ENCODE measurements around the gene GADD45G. TPM values are rescaled to one million over a fixed set of nuclear protein-coding genes. Genes with fewer than 3 reads are reported as not detected.

GADD45G gene
- total RNA-seq, 1 experiment from 2014 or later = 10.6 TPM

DNA sequence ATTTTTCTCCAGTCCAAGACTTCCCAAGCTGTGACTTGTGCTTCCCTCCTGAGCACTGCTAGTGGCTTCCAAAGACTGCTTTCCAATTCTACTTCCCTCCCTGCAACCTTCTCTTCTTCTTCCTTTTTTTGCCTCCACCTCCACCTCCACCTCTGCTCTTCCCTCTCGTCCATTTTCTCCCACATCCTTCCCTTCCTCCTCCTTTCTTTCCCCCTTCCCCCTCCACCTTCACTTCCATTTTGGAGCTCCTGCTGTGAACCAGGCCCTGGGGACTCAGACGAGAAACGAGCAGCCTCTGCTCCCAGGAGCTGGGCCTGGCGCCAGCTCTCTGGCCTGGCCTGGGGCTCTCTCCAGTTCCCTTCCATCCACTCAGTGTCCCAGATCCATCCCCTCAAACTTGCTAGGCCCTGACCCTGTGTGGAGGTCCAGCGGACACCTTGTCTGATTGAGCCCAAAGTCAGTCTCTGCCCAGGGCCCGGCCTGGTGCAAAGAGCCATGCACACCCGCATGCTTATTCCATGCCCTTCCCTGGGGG, 5.6 kb downstream of the GADD45G start:
- POLR2A ChIA-PET = no interaction called here
- no peak for ATAC-seq

DNA sequence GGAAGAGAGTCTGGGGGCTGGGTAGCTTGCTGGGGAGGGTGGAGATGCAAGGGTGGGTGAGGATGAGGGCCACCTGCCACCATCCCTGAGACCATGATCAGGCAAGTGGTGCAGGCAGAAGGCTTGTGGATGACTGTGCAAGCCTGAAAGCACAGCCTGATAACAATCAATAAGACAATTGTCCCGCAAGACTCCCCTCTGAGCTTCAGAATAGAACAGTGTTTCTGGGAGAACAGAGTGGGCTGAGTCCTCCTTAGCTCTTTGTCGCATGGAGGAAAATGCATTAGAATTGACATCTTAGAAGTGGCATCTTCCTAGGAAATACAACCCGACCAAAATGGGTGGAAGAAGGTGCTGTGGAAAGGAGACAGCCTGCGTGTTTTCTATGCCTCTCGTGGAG, 6.6 kb downstream of the GADD45G start:
- no peak overlapping the region for H3K4me3 Mint-ChIP-seq
- H3K36me3 Mint-ChIP-seq = peaks cover 15% of the 10 kb centered on the region
- peaks cover 30% of the 10 kb centered on the region for H3K4me1 Mint-ChIP-seq
- peaks cover 29% of the 10 kb centered on the region for H3K27me3 Mint-ChIP-seq (ENCODE audit: low read depth)
- ChIA-PET POLR2A (no interaction called here), CTCF (interaction anchor here (1.5 to 2.6 kb wide), 2 partner anchors 9 to 18 kb away, joined by 5 to 11 read pairs; no protein-coding TSS in a partner anchor)
- peaks cover 9% of the 10 kb centered on the region for H3K9me3 Mint-ChIP-seq
- ATAC-seq (no peak), DNase-seq (ENCODE audit: low spot score) (no peak)
- H3K27ac Mint-ChIP-seq = no peak overlapping the region
- TF ChIP-seq GRHL2 (CRISPR knock-in tag; IDR thresholded peaks at IDR 0.05; ENCODE audit: insufficient replicate concordance, severe bottlenecking) (no peak), ZNF396 (CRISPR knock-in tag; IDR thresholded peaks at IDR 0.05; ENCODE audit: borderline replicate concordance) (no peak), CREM (CRISPR knock-in tag; IDR thresholded peaks at IDR 0.05) (no peak), TEAD1 (CRISPR knock-in tag; IDR thresholded peaks at IDR 0.05) (no peak), CBFB (CRISPR knock-in tag; IDR thresholded peaks at IDR 0.05; ENCODE audit: low read depth) (no peak), ZNF671 (CRISPR knock-in tag; IDR thresholded peaks at IDR 0.05) (no peak), ZNF138 (CRISPR knock-in tag; conservative IDR thresholded peaks at IDR 0.05) (no peak)
- TF ChIP-seq, protein P1, sequence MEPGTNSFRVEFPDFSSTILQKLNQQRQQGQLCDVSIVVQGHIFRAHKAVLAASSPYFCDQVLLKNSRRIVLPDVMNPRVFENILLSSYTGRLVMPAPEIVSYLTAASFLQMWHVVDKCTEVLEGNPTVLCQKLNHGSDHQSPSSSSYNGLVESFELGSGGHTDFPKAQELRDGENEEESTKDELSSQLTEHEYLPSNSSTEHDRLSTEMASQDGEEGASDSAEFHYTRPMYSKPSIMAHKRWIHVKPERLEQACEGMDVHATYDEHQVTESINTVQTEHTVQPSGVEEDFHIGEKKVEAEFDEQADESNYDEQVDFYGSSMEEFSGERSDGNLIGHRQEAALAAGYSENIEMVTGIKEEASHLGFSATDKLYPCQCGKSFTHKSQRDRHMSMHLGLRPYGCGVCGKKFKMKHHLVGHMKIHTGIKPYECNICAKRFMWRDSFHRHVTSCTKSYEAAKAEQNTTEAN (CRISPR knock-in tag; IDR thresholded peaks at IDR 0.05) = no peak
- TF ChIP-seq, protein P2, sequence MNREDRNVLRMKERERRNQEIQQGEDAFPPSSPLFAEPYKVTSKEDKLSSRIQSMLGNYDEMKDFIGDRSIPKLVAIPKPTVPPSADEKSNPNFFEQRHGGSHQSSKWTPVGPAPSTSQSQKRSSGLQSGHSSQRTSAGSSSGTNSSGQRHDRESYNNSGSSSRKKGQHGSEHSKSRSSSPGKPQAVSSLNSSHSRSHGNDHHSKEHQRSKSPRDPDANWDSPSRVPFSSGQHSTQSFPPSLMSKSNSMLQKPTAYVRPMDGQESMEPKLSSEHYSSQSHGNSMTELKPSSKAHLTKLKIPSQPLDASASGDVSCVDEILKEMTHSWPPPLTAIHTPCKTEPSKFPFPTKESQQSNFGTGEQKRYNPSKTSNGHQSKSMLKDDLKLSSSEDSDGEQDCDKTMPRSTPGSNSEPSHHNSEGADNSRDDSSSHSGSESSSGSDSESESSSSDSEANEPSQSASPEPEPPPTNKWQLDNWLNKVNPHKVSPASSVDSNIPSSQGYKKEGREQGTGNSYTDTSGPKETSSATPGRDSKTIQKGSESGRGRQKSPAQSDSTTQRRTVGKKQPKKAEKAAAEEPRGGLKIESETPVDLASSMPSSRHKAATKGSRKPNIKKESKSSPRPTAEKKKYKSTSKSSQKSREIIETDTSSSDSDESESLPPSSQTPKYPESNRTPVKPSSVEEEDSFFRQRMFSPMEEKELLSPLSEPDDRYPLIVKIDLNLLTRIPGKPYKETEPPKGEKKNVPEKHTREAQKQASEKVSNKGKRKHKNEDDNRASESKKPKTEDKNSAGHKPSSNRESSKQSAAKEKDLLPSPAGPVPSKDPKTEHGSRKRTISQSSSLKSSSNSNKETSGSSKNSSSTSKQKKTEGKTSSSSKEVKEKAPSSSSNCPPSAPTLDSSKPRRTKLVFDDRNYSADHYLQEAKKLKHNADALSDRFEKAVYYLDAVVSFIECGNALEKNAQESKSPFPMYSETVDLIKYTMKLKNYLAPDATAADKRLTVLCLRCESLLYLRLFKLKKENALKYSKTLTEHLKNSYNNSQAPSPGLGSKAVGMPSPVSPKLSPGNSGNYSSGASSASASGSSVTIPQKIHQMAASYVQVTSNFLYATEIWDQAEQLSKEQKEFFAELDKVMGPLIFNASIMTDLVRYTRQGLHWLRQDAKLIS (CRISPR knock-in tag; IDR thresholded peaks at IDR 0.05; ENCODE audit: borderline replicate concordance) = no peak
- TF ChIP-seq, protein P3, sequence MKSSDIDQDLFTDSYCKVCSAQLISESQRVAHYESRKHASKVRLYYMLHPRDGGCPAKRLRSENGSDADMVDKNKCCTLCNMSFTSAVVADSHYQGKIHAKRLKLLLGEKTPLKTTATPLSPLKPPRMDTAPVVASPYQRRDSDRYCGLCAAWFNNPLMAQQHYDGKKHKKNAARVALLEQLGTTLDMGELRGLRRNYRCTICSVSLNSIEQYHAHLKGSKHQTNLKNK (CRISPR knock-in tag; IDR thresholded peaks at IDR 0.05) = no peak
- TF ChIP-seq, protein P4, sequence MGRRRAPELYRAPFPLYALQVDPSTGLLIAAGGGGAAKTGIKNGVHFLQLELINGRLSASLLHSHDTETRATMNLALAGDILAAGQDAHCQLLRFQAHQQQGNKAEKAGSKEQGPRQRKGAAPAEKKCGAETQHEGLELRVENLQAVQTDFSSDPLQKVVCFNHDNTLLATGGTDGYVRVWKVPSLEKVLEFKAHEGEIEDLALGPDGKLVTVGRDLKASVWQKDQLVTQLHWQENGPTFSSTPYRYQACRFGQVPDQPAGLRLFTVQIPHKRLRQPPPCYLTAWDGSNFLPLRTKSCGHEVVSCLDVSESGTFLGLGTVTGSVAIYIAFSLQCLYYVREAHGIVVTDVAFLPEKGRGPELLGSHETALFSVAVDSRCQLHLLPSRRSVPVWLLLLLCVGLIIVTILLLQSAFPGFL (CRISPR knock-in tag; IDR thresholded peaks at IDR 0.05; ENCODE audit: borderline replicate concordance) = no peak
- TF ChIP-seq, protein P5, sequence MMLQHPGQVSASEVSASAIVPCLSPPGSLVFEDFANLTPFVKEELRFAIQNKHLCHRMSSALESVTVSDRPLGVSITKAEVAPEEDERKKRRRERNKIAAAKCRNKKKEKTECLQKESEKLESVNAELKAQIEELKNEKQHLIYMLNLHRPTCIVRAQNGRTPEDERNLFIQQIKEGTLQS (CRISPR knock-in tag; conservative IDR thresholded peaks at IDR 0.05) = no peak
- TF ChIP-seq, protein P6, sequence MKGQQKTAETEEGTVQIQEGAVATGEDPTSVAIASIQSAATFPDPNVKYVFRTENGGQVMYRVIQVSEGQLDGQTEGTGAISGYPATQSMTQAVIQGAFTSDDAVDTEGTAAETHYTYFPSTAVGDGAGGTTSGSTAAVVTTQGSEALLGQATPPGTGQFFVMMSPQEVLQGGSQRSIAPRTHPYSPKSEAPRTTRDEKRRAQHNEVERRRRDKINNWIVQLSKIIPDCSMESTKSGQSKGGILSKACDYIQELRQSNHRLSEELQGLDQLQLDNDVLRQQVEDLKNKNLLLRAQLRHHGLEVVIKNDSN (CRISPR knock-in tag; IDR thresholded peaks at IDR 0.05) = no peak

More for the DNA sequence above, 5.6 kb downstream of the GADD45G start:
- no peak for DNase-seq (ENCODE audit: low spot score)
- peaks cover 9% of the 10 kb centered on the region for H3K9me3 Mint-ChIP-seq
- TF ChIP-seq, protein P7, sequence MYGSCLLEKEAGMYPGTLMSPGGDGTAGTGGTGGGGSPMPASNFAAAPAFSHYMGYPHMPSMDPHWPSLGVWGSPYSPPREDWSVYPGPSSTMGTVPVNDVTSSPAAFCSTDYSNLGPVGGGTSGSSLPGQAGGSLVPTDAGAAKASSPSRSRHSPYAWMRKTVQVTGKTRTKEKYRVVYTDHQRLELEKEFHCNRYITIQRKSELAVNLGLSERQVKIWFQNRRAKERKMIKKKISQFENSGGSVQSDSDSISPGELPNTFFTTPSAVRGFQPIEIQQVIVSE (CRISPR knock-in tag; IDR thresholded peaks at IDR 0.05; ENCODE audit: borderline replicate concordance) = no peak
- TF ChIP-seq, protein P8, sequence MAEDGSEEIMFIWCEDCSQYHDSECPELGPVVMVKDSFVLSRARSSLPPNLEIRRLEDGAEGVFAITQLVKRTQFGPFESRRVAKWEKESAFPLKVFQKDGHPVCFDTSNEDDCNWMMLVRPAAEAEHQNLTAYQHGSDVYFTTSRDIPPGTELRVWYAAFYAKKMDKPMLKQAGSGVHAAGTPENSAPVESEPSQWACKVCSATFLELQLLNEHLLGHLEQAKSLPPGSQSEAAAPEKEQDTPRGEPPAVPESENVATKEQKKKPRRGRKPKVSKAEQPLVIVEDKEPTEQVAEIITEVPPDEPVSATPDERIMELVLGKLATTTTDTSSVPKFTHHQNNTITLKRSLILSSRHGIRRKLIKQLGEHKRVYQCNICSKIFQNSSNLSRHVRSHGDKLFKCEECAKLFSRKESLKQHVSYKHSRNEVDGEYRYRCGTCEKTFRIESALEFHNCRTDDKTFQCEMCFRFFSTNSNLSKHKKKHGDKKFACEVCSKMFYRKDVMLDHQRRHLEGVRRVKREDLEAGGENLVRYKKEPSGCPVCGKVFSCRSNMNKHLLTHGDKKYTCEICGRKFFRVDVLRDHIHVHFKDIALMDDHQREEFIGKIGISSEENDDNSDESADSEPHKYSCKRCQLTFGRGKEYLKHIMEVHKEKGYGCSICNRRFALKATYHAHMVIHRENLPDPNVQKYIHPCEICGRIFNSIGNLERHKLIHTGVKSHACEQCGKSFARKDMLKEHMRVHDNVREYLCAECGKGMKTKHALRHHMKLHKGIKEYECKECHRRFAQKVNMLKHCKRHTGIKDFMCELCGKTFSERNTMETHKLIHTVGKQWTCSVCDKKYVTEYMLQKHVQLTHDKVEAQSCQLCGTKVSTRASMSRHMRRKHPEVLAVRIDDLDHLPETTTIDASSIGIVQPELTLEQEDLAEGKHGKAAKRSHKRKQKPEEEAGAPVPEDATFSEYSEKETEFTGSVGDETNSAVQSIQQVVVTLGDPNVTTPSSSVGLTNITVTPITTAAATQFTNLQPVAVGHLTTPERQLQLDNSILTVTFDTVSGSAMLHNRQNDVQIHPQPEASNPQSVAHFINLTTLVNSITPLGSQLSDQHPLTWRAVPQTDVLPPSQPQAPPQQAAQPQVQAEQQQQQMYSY (CRISPR knock-in tag; IDR thresholded peaks at IDR 0.05) = no peak
- TF ChIP-seq CBFB (CRISPR knock-in tag; IDR thresholded peaks at IDR 0.05; ENCODE audit: low read depth) (no peak), JUN (CRISPR knock-in tag; IDR thresholded peaks at IDR 0.05) (no peak), TP53 (CRISPR knock-in tag; IDR thresholded peaks at IDR 0.05) (no peak), ZBTB21 (CRISPR knock-in tag; IDR thresholded peaks at IDR 0.05; ENCODE audit: borderline replicate concordance) (no peak), JAZF1 (CRISPR knock-in tag; IDR thresholded peaks at IDR 0.05) (no peak), KAT7 (CRISPR knock-in tag; IDR thresholded peaks at IDR 0.05; ENCODE audit: borderline replicate concordance) (no peak), ZNF138 (CRISPR knock-in tag; conservative IDR thresholded peaks at IDR 0.05) (no peak), ZNF416 (CRISPR knock-in tag; IDR thresholded peaks at IDR 0.05) (no peak), RELA (CRISPR knock-in tag; IDR thresholded peaks at IDR 0.05; ENCODE audit: borderline replicate concordance) (no peak)
- TF ChIP-seq, protein P9, sequence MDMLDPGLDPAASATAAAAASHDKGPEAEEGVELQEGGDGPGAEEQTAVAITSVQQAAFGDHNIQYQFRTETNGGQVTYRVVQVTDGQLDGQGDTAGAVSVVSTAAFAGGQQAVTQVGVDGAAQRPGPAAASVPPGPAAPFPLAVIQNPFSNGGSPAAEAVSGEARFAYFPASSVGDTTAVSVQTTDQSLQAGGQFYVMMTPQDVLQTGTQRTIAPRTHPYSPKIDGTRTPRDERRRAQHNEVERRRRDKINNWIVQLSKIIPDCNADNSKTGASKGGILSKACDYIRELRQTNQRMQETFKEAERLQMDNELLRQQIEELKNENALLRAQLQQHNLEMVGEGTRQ (CRISPR knock-in tag; IDR thresholded peaks at IDR 0.05) = no peak
- peaks cover 39% of the 10 kb centered on the region for H3K27me3 Mint-ChIP-seq (ENCODE audit: low read depth)
- H3K27ac Mint-ChIP-seq = no peak overlapping the region
- H3K4me1 Mint-ChIP-seq = peaks cover 26% of the 10 kb centered on the region
- CTCF ChIA-PET = interaction anchor here (0.6 to 2.6 kb wide), 4 partner anchors 9 to 181 kb away, joined by 3 to 11 read pairs (median 7); no protein-coding TSS in a partner anchor
- peaks cover 18% of the 10 kb centered on the region for H3K36me3 Mint-ChIP-seq
- no peak overlapping the region for H3K4me3 Mint-ChIP-seq
